ENCODE results near the gene ZNF22.

Gene ZNF22

GRCh38 chr10:45015590-45015989 is 14.9 kb downstream of the ZNF22 start:
- no peak for DNase-seq (ENCODE audit: low spot score)

GRCh38 chr10:45023426-45023825 is 22.7 kb downstream of the ZNF22 start:
- DNase-seq (ENCODE audit: low spot score) = peak; percentile 10

GRCh38 chr10:45034301-45034700 is 33.6 kb downstream of the ZNF22 start:
- DNase-seq (ENCODE audit: low spot score) = peak; percentile 20

GRCh38 chr10:45035673-45036072 is 35.0 kb downstream of the ZNF22 start:
- no peak for DNase-seq (ENCODE audit: low spot score)

- peak; percentile 23 for DNase-seq (ENCODE audit: low spot score)
Observed at GRCh38 chr10:45040921-45041542, 40.3 kb downstream of the ZNF22 start.

- no peak for DNase-seq (ENCODE audit: low spot score)
Observed at GRCh38 chr10:45044290-45044689, 43.6 kb downstream of the ZNF22 start.

- DNase-seq (ENCODE audit: low spot score) = no peak
Observed at GRCh38 chr10:45050551-45051235, 50.0 kb downstream of the ZNF22 start.

GRCh38 chr10:45052700-45053099 is 52.0 kb downstream of the ZNF22 start:
- DNase-seq (ENCODE audit: low spot score) = no peak

- DNase-seq (ENCODE audit: low spot score) = no peak
Observed at GRCh38 chr10:45053569-45054100, 52.9 kb downstream of the ZNF22 start.

All from kidney tubule cell (primary cell).